ENCODE results near the gene DUSP18. TPM values are rescaled to one million over a fixed set of nuclear protein-coding genes. Genes with fewer than 3 reads are reported as not detected.

DUSP18 gene
- total and polyA plus RNA-seq, 9 of the 15 experiments (the other 6 are each of a cell fraction or from before 2014, with no cell fraction given) = 1.00 to 3.7 (median 1.5) TPM

GRCh38 chr22:30680991-30681770 lies 13.5 kb upstream of the DUSP18 start:
- peaks cover 0 to 2% of the 10 kb centered on the region in 2 experiments; a peak in 3 of 5 replicates for H3K4me1 ChIP-seq (replicated peaks in 1 of 2; ENCODE audit: control insufficient read depth in 2 of 2, insufficient read depth in 2 of 2, low read length in 2 of 2)
- FAIRE-seq (no peak), ATAC-seq (no peak), DNase-seq (ENCODE audit: extremely low read depth in 1 of 4, low spot score in 3 of 4) (no peak)
- WGBS (ENCODE audit: insufficient coverage, low coverage, missing lambda C conversion rate) = 82% methylated on average over 1 of the region's 1 CpG
- in situ Hi-C loops (cut with MboI) (no loop called here), intact Hi-C loops (cut with micrococcal nuclease) (no loop called here)
- H3K9me3 ChIP-seq (replicated peaks; ENCODE audit: control insufficient read depth, insufficient read depth, low read depth, low read length) = no peaks in the 10 kb centered on the region
- no peak overlapping the region for H3K27ac ChIP-seq (ENCODE audit: extremely low read depth, low read depth, low read length)
- H3K9ac ChIP-seq (ENCODE audit: insufficient read depth in 1 of 2, low read depth in 2 of 2, low read length in 2 of 2) = no peak overlapping the region
- ChIA-PET CTCF (ENCODE audit: low intra/inter-chr PET ratio) (no interaction called here), POLR2A (interaction anchor here (0.6 kb wide), 1 partner anchor 98 kb away, joined by 3 read pairs; no protein-coding TSS in a partner anchor)
- H2AFZ ChIP-seq (ENCODE audit: low read depth, low read length) = no peak overlapping the region
- H3K36me3 ChIP-seq (ENCODE audit: control insufficient read depth, insufficient read depth, low read length) = no peaks in the 10 kb centered on the region
- H3K9me1 ChIP-seq (ENCODE audit: control insufficient read depth, insufficient read depth, low read length) = no peaks in the 10 kb centered on the region
- H3K27me3 ChIP-seq (ENCODE audit: control insufficient read depth in 2 of 2, insufficient read depth in 2 of 2, low read length in 2 of 2) = no peaks in the 10 kb centered on the region; a peak in 1 of 5 replicates
- no peak overlapping the region for H3K4me2 ChIP-seq (ENCODE audit: insufficient read depth, low read length)
- BruUV-seq (replicated peaks) = no TSS peak
- H4K20me1 ChIP-seq (replicated peaks; ENCODE audit: control insufficient read depth, insufficient read depth, low read length) = no peaks in the 10 kb centered on the region
- no peak overlapping the region for H3K4me3 ChIP-seq
- no peaks in the 10 kb centered on the region for H3K79me2 ChIP-seq (ENCODE audit: control insufficient read depth, insufficient read depth, low read length)
- TF ChIP-seq ZBTB8A (IDR thresholded peaks at IDR 0.05; ENCODE audit: partially characterized antibody) (no peak), ESRRB (CRISPR knock-in tag; IDR thresholded peaks at IDR 0.05; ENCODE audit: borderline replicate concordance) (no peak), CEBPB (tag; IDR thresholded peaks at IDR 0.05) (no peak), KDM1A (IDR thresholded peaks at IDR 0.05) (peak; percentile 65 to 75), ZNF584 (CRISPR knock-in tag; IDR thresholded peaks at IDR 0.05; ENCODE audit: low read depth) (no peak), ZFP30 (CRISPR knock-in tag; IDR thresholded peaks at IDR 0.05; ENCODE audit: borderline replicate concordance) (no peak), PKNOX1 (IDR thresholded peaks at IDR 0.05) (peak; percentile 34; the same call in 1 of the 2 replicates), ETS2 (tag; IDR thresholded peaks at IDR 0.05; ENCODE audit: borderline replicate concordance, poor library complexity, severe bottlenecking) (no peak), MGA (IDR thresholded peaks at IDR 0.05) (no peak)

Measured in K562 (cell line).